ENCODE results near the gene CD55. TPM values are rescaled to one million over a fixed set of nuclear protein-coding genes. Genes with fewer than 3 reads are reported as not detected.

CD55 gene
- total RNA-seq, 2 experiments from 2014 or later = 62.1 to 66.0 TPM

- no peak overlapping the region for H3K4me3 Mint-ChIP-seq
- CTCF ChIA-PET = interaction anchor here (0.7 kb wide), 1 partner anchor 92 kb away, joined by 3 read pairs; no protein-coding TSS in a partner anchor
- no peaks in the 10 kb centered on the region for H3K36me3 Mint-ChIP-seq (ENCODE audit: low read depth)
- H3K27me3 Mint-ChIP-seq (ENCODE audit: low read depth) = no peaks in the 10 kb centered on the region
- peaks cover under 1% of the 10 kb centered on the region for H3K9me3 Mint-ChIP-seq
- intact Hi-C loops (cut with micrococcal nuclease) = no loop called here
- H3K4me1 Mint-ChIP-seq (ENCODE audit: low read depth) = peaks cover 17% of the 10 kb centered on the region
- H3K27ac Mint-ChIP-seq = no peak overlapping the region
- no peak for DNase-seq
Observed at GRCh38 chr1:207308451-207309190, 12.9 kb upstream of the CD55 start.

- intact Hi-C loops (cut with micrococcal nuclease) = no loop called here
- no peaks in the 10 kb centered on the region for H3K36me3 Mint-ChIP-seq (ENCODE audit: low read depth)
- peaks cover 19% of the 10 kb centered on the region for H3K4me1 Mint-ChIP-seq (ENCODE audit: low read depth)
- peak overlapping the region; percentile 37 for H3K27ac Mint-ChIP-seq
- CTCF ChIA-PET = no interaction called here
- peak overlapping the region; percentile 56 for H3K4me3 Mint-ChIP-seq
- H3K9me3 Mint-ChIP-seq = no peaks in the 10 kb centered on the region
- peak; percentile 22 for DNase-seq
- H3K27me3 Mint-ChIP-seq (ENCODE audit: low read depth) = no peaks in the 10 kb centered on the region
Observed at GRCh38 chr1:207309745-207310273, 11.7 kb upstream of the CD55 start.

GRCh38 chr1:207311888-207312603 lies 9.4 kb upstream of the CD55 start:
- Mint-ChIP-seq H3K36me3 (ENCODE audit: low read depth) (no peaks in the 10 kb centered on the region), H3K27ac (no peak overlapping the region), H3K27me3 (ENCODE audit: low read depth) (no peaks in the 10 kb centered on the region), H3K4me3 (no peak overlapping the region), H3K9me3 (no peaks in the 10 kb centered on the region), H3K4me1 (ENCODE audit: low read depth) (peaks cover 23% of the 10 kb centered on the region)
- CTCF ChIA-PET = no interaction called here
- no peak for DNase-seq
- intact Hi-C loops (cut with micrococcal nuclease) = no loop called here

GRCh38 chr1:207312604-207312920 lies 8.9 kb upstream of the CD55 start:
- CTCF ChIA-PET = no interaction called here
- intact Hi-C loops (cut with micrococcal nuclease) = no loop called here
- no peaks in the 10 kb centered on the region for H3K9me3 Mint-ChIP-seq
- no peaks in the 10 kb centered on the region for H3K36me3 Mint-ChIP-seq (ENCODE audit: low read depth)
- DNase-seq = no peak
- peaks cover 23% of the 10 kb centered on the region for H3K4me1 Mint-ChIP-seq (ENCODE audit: low read depth)
- H3K27ac Mint-ChIP-seq = no peak overlapping the region
- H3K27me3 Mint-ChIP-seq (ENCODE audit: low read depth) = no peaks in the 10 kb centered on the region
- H3K4me3 Mint-ChIP-seq = no peak overlapping the region

GRCh38 chr1:207313131-207313530 lies 8.3 kb upstream of the CD55 start:
- no peak overlapping the region for H3K27ac Mint-ChIP-seq
- H3K36me3 Mint-ChIP-seq (ENCODE audit: low read depth) = no peaks in the 10 kb centered on the region
- no peak overlapping the region for H3K4me3 Mint-ChIP-seq
- intact Hi-C loops (cut with micrococcal nuclease) = no loop called here
- no peaks in the 10 kb centered on the region for H3K9me3 Mint-ChIP-seq
- H3K27me3 Mint-ChIP-seq (ENCODE audit: low read depth) = no peaks in the 10 kb centered on the region
- CTCF ChIA-PET = no interaction called here
- DNase-seq = no peak
- peaks cover 23% of the 10 kb centered on the region for H3K4me1 Mint-ChIP-seq (ENCODE audit: low read depth)

- Mint-ChIP-seq H3K9me3 (no peaks in the 10 kb centered on the region), H3K27me3 (ENCODE audit: low read depth) (no peaks in the 10 kb centered on the region)
- CTCF ChIA-PET = no interaction called here
Observed at GRCh38 chr1:207314816-207315215, 6.7 kb upstream of the CD55 start.

GRCh38 chr1:207315435-207315834 lies 6.0 kb upstream of the CD55 start:
- no peaks in the 10 kb centered on the region for H3K27me3 Mint-ChIP-seq (ENCODE audit: low read depth)
- no peaks in the 10 kb centered on the region for H3K9me3 Mint-ChIP-seq
- CTCF ChIA-PET = no interaction called here

More at GRCh38 chr1:207314816-207315215, 6.7 kb upstream of the CD55 start:
- no peaks in the 10 kb centered on the region for H3K36me3 Mint-ChIP-seq (ENCODE audit: low read depth)
- intact Hi-C loops (cut with micrococcal nuclease) = no loop called here
- no peak overlapping the region for H3K27ac Mint-ChIP-seq
- H3K4me1 Mint-ChIP-seq (ENCODE audit: low read depth) = peaks cover 11% of the 10 kb centered on the region
- no peak overlapping the region for H3K4me3 Mint-ChIP-seq
- no peak for DNase-seq

GRCh38 chr1:207316141-207316540 lies 5.3 kb upstream of the CD55 start:
- intact Hi-C loops (cut with micrococcal nuclease) = no loop called here
- H3K27me3 Mint-ChIP-seq (ENCODE audit: low read depth) = no peaks in the 10 kb centered on the region
- no peaks in the 10 kb centered on the region for H3K9me3 Mint-ChIP-seq
- no peak overlapping the region for H3K4me3 Mint-ChIP-seq
- peaks cover 15% of the 10 kb centered on the region for H3K4me1 Mint-ChIP-seq (ENCODE audit: low read depth)
- H3K27ac Mint-ChIP-seq = no peak overlapping the region
- CTCF ChIA-PET = no interaction called here
- no peaks in the 10 kb centered on the region for H3K36me3 Mint-ChIP-seq (ENCODE audit: low read depth)
- DNase-seq = peak; percentile 6

More at GRCh38 chr1:207315435-207315834, 6.0 kb upstream of the CD55 start:
- H3K4me3 Mint-ChIP-seq = no peak overlapping the region
- peaks cover 10% of the 10 kb centered on the region for H3K4me1 Mint-ChIP-seq (ENCODE audit: low read depth)
- intact Hi-C loops (cut with micrococcal nuclease) = no loop called here
- H3K27ac Mint-ChIP-seq = no peak overlapping the region
- no peak for DNase-seq
- H3K36me3 Mint-ChIP-seq (ENCODE audit: low read depth) = no peaks in the 10 kb centered on the region

GRCh38 chr1:207316622-207317391 lies 4.7 kb upstream of the CD55 start:
- no peak for DNase-seq
- no peaks in the 10 kb centered on the region for H3K9me3 Mint-ChIP-seq
- H3K36me3 Mint-ChIP-seq (ENCODE audit: low read depth) = no peaks in the 10 kb centered on the region
- no peaks in the 10 kb centered on the region for H3K27me3 Mint-ChIP-seq (ENCODE audit: low read depth)
- no peak overlapping the region for H3K27ac Mint-ChIP-seq
- intact Hi-C loops (cut with micrococcal nuclease) = no loop called here
- H3K4me1 Mint-ChIP-seq (ENCODE audit: low read depth) = peaks cover 17% of the 10 kb centered on the region
- no peak overlapping the region for H3K4me3 Mint-ChIP-seq
- CTCF ChIA-PET = no interaction called here

- no peaks in the 10 kb centered on the region for H3K9me3 Mint-ChIP-seq
- peaks cover 17% of the 10 kb centered on the region for H3K4me1 Mint-ChIP-seq (ENCODE audit: low read depth)
- H3K4me3 Mint-ChIP-seq = no peak overlapping the region
- peaks cover 3% of the 10 kb centered on the region for H3K36me3 Mint-ChIP-seq (ENCODE audit: low read depth)
- no peak overlapping the region for H3K27ac Mint-ChIP-seq
- intact Hi-C loops (cut with micrococcal nuclease) = no loop called here
- DNase-seq = no peak
- CTCF ChIA-PET = no interaction called here
- no peaks in the 10 kb centered on the region for H3K27me3 Mint-ChIP-seq (ENCODE audit: low read depth)
Observed at GRCh38 chr1:207317561-207317960, 3.9 kb upstream of the CD55 start.

GRCh38 chr1:207318072-207318619 lies 3.3 kb upstream of the CD55 start:
- Mint-ChIP-seq H3K36me3 (ENCODE audit: low read depth) (peaks cover 3% of the 10 kb centered on the region), H3K4me3 (no peak overlapping the region), H3K4me1 (ENCODE audit: low read depth) (peaks cover 18% of the 10 kb centered on the region), H3K27me3 (ENCODE audit: low read depth) (no peaks in the 10 kb centered on the region), H3K27ac (no peak overlapping the region), H3K9me3 (no peaks in the 10 kb centered on the region)
- intact Hi-C loops (cut with micrococcal nuclease) = no loop called here
- no peak for DNase-seq
- CTCF ChIA-PET = no interaction called here

- H3K4me1 Mint-ChIP-seq (ENCODE audit: low read depth) = peaks cover 26% of the 10 kb centered on the region
- H3K27me3 Mint-ChIP-seq (ENCODE audit: low read depth) = no peaks in the 10 kb centered on the region
- intact Hi-C loops (cut with micrococcal nuclease) = no loop called here
- H3K4me3 Mint-ChIP-seq = no peak overlapping the region
- H3K36me3 Mint-ChIP-seq (ENCODE audit: low read depth) = peaks cover 9% of the 10 kb centered on the region
- H3K9me3 Mint-ChIP-seq = no peaks in the 10 kb centered on the region
- H3K27ac Mint-ChIP-seq = no peak overlapping the region
- CTCF ChIA-PET = no interaction called here
- DNase-seq = no peak
Observed at GRCh38 chr1:207319199-207319598, 2.3 kb upstream of the CD55 start.

Measured in activated naive CD4-positive, alpha-beta T cell treated with anti-CD3 and anti-CD28 coated beads for 36 hours (primary cell).